Measurements from ENCODE around the gene SLC4A2.

SLC4A2 gene

GRCh38 chr7:151048911-151049463 is 10.4 kb upstream of the SLC4A2 start:
- peaks cover 0 to 29% of the 10 kb centered on the region in 2 donors for H3K36me3 ChIP-seq (ENCODE audit: control insufficient read depth in 1 of 2, insufficient read depth in 2 of 2, low read length in 2 of 2)
- H3K9me3 ChIP-seq (ENCODE audit: control insufficient read depth in 1 of 2, low read length in 2 of 2) = no peaks in the 10 kb centered on the region
- no peak overlapping the region for H3K27ac ChIP-seq (ENCODE audit: low read length)
- peaks cover 0 to 19% of the 10 kb centered on the region in 2 donors for H3K4me1 ChIP-seq (ENCODE audit: control insufficient read depth in 1 of 2, insufficient read depth in 2 of 2, low read length in 2 of 2)
- H3K4me3 ChIP-seq (ENCODE audit: low read depth in 1 of 2, low read length in 2 of 2) = no peak overlapping the region
- H3K27me3 ChIP-seq (ENCODE audit: low read depth, low read length) = peaks cover 6% of the 10 kb centered on the region

GRCh38 chr7:151051108-151051507 is 8.3 kb upstream of the SLC4A2 start:
- Histone ChIP-seq H3K9me3 (ENCODE audit: control insufficient read depth in 1 of 2, low read length in 2 of 2) (no peaks in the 10 kb centered on the region), H3K36me3 (ENCODE audit: control insufficient read depth in 1 of 2, insufficient read depth in 2 of 2, low read length in 2 of 2) (peaks cover 0 to 10% of the 10 kb centered on the region in 2 donors), H3K27me3 (ENCODE audit: low read depth, low read length) (peaks cover 6% of the 10 kb centered on the region), H3K4me1 (ENCODE audit: control insufficient read depth in 1 of 2, insufficient read depth in 2 of 2, low read length in 2 of 2) (peaks cover 0 to 19% of the 10 kb centered on the region in 2 donors), H3K27ac (ENCODE audit: low read length) (no peak overlapping the region), H3K4me3 (ENCODE audit: low read depth in 1 of 2, low read length in 2 of 2) (no peak overlapping the region)

GRCh38 chr7:151053096-151053495 is 6.3 kb upstream of the SLC4A2 start:
- H3K9me3 ChIP-seq (ENCODE audit: control insufficient read depth in 1 of 2, low read length in 2 of 2) = no peaks in the 10 kb centered on the region
- peaks cover 4 to 18% of the 10 kb centered on the region in 2 donors for H3K4me1 ChIP-seq (ENCODE audit: control insufficient read depth in 1 of 2, insufficient read depth in 2 of 2, low read length in 2 of 2)
- H3K4me3 ChIP-seq (ENCODE audit: low read depth in 1 of 2, low read length in 2 of 2) = no peak overlapping the region
- H3K27me3 ChIP-seq (ENCODE audit: low read depth, low read length) = peaks cover 6% of the 10 kb centered on the region
- no peak overlapping the region for H3K27ac ChIP-seq (ENCODE audit: low read length)
- H3K36me3 ChIP-seq (ENCODE audit: control insufficient read depth in 1 of 2, insufficient read depth in 2 of 2, low read length in 2 of 2) = peaks cover 0 to 6% of the 10 kb centered on the region in 2 donors

GRCh38 chr7:151053751-151054150 is 5.6 kb upstream of the SLC4A2 start:
- H3K9me3 ChIP-seq (ENCODE audit: control insufficient read depth in 1 of 2, low read length in 2 of 2) = no peaks in the 10 kb centered on the region
- H3K4me3 ChIP-seq (ENCODE audit: low read depth in 1 of 2, low read length in 2 of 2) = no peak overlapping the region
- H3K27me3 ChIP-seq (ENCODE audit: low read depth, low read length) = peaks cover 6% of the 10 kb centered on the region
- H3K36me3 ChIP-seq (ENCODE audit: control insufficient read depth in 1 of 2, insufficient read depth in 2 of 2, low read length in 2 of 2) = peaks cover 0 to 6% of the 10 kb centered on the region in 2 donors
- peaks cover 8 to 24% of the 10 kb centered on the region in 2 donors for H3K4me1 ChIP-seq (ENCODE audit: control insufficient read depth in 1 of 2, insufficient read depth in 2 of 2, low read length in 2 of 2)
- H3K27ac ChIP-seq (ENCODE audit: low read length) = no peak overlapping the region

- Histone ChIP-seq H3K36me3 (ENCODE audit: control insufficient read depth in 1 of 2, insufficient read depth in 2 of 2, low read length in 2 of 2) (peaks cover 0 to 6% of the 10 kb centered on the region in 2 donors), H3K27me3 (ENCODE audit: low read depth, low read length) (no peaks in the 10 kb centered on the region), H3K9me3 (ENCODE audit: control insufficient read depth in 1 of 2, low read length in 2 of 2) (no peaks in the 10 kb centered on the region), H3K27ac (ENCODE audit: low read length) (no peak overlapping the region), H3K4me3 (ENCODE audit: low read depth in 1 of 2, low read length in 2 of 2) (no peak overlapping the region), H3K4me1 (ENCODE audit: control insufficient read depth in 1 of 2, insufficient read depth in 2 of 2, low read length in 2 of 2) (peaks cover 17 to 33% of the 10 kb centered on the region in 2 donors)
Measured at GRCh38 chr7:151056283-151056665, 3.1 kb upstream of the SLC4A2 start.

GRCh38 chr7:151056666-151057505 is 2.5 kb upstream of the SLC4A2 start:
- Histone ChIP-seq H3K4me1 (ENCODE audit: control insufficient read depth in 1 of 2, insufficient read depth in 2 of 2, low read length in 2 of 2) (peaks cover 21 to 39% of the 10 kb centered on the region in 2 donors), H3K27me3 (ENCODE audit: low read depth, low read length) (no peaks in the 10 kb centered on the region), H3K4me3 (ENCODE audit: low read depth in 1 of 2, low read length in 2 of 2) (peak overlapping the region; percentile 92 to 93), H3K27ac (ENCODE audit: low read length) (no peak overlapping the region), H3K36me3 (ENCODE audit: control insufficient read depth in 1 of 2, insufficient read depth in 2 of 2, low read length in 2 of 2) (peaks cover 0 to 6% of the 10 kb centered on the region in 2 donors), H3K9me3 (ENCODE audit: control insufficient read depth in 1 of 2, low read length in 2 of 2) (no peaks in the 10 kb centered on the region)

- Histone ChIP-seq H3K27ac (ENCODE audit: low read length) (peak within 1 kb of the TSS; percentile 99), H3K27me3 (ENCODE audit: low read depth, low read length) (no peaks in the 10 kb centered on the region), H3K4me1 (ENCODE audit: control insufficient read depth in 1 of 2, insufficient read depth in 2 of 2, low read length in 2 of 2) (peaks cover 23 to 46% of the 10 kb centered on the region in 2 donors), H3K4me3 (ENCODE audit: low read depth in 1 of 2, low read length in 2 of 2) (peak within 1 kb of the TSS; percentile 92 to 93), H3K36me3 (ENCODE audit: control insufficient read depth in 1 of 2, insufficient read depth in 2 of 2, low read length in 2 of 2) (peaks cover 0 to 6% of the 10 kb centered on the region in 2 donors), H3K9me3 (ENCODE audit: control insufficient read depth in 1 of 2, low read length in 2 of 2) (no peaks in the 10 kb centered on the region)
Measured at GRCh38 chr7:151057506-151057988, 1.8 kb upstream of the SLC4A2 start, which contains the start of gene CDK5. TSS of gene CDK5 (minus strand) at chr7:151057897. CDS start at chr7:151057848, 49 bp downstream.

GRCh38 chr7:151057989-151058780 is 1.2 kb upstream of the SLC4A2 start:
- H3K4me1 ChIP-seq (ENCODE audit: control insufficient read depth in 1 of 2, insufficient read depth in 2 of 2, low read length in 2 of 2) = peaks cover 23 to 49% of the 10 kb centered on the region in 2 donors

GRCh38 chr7:151058781-151059366 is 515 bp upstream of the SLC4A2 start:
- Histone ChIP-seq H3K27ac (ENCODE audit: low read length) (peak overlapping the region; percentile 99), H3K9me3 (ENCODE audit: control insufficient read depth in 1 of 2, low read length in 2 of 2) (no peaks in the 10 kb centered on the region), H3K4me3 (ENCODE audit: low read depth in 1 of 2, low read length in 2 of 2) (peak overlapping the region; percentile 92 to 93), H3K27me3 (ENCODE audit: low read depth, low read length) (no peaks in the 10 kb centered on the region), H3K36me3 (ENCODE audit: control insufficient read depth in 1 of 2, insufficient read depth in 2 of 2, low read length in 2 of 2) (peaks cover 0 to 3% of the 10 kb centered on the region in 2 donors), H3K4me1 (ENCODE audit: control insufficient read depth in 1 of 2, insufficient read depth in 2 of 2, low read length in 2 of 2) (peaks cover 23 to 49% of the 10 kb centered on the region in 2 donors)

More at GRCh38 chr7:151057989-151058780, 1.2 kb upstream of the SLC4A2 start:
- no peaks in the 10 kb centered on the region for H3K27me3 ChIP-seq (ENCODE audit: low read depth, low read length)
- no peaks in the 10 kb centered on the region for H3K9me3 ChIP-seq (ENCODE audit: control insufficient read depth in 1 of 2, low read length in 2 of 2)
- H3K27ac ChIP-seq (ENCODE audit: low read length) = peak overlapping the region; percentile 99
- peak overlapping the region; percentile 92 to 93 for H3K4me3 ChIP-seq (ENCODE audit: low read depth in 1 of 2, low read length in 2 of 2)
- peaks cover 0 to 6% of the 10 kb centered on the region in 2 donors for H3K36me3 ChIP-seq (ENCODE audit: control insufficient read depth in 1 of 2, insufficient read depth in 2 of 2, low read length in 2 of 2)

GRCh38 chr7:151060113-151060415 is 675 bp downstream of the SLC4A2 start:
- Histone ChIP-seq H3K9me3 (ENCODE audit: control insufficient read depth in 1 of 2, low read length in 2 of 2) (no peaks in the 10 kb centered on the region), H3K27ac (ENCODE audit: low read length) (peak overlapping the region; percentile 51), H3K27me3 (ENCODE audit: low read depth, low read length) (no peaks in the 10 kb centered on the region), H3K4me3 (ENCODE audit: low read depth in 1 of 2, low read length in 2 of 2) (peak overlapping the region; percentile 92 to 93), H3K4me1 (ENCODE audit: control insufficient read depth in 1 of 2, insufficient read depth in 2 of 2, low read length in 2 of 2) (peaks cover 23 to 49% of the 10 kb centered on the region in 2 donors), H3K36me3 (ENCODE audit: control insufficient read depth in 1 of 2, insufficient read depth in 2 of 2, low read length in 2 of 2) (peaks cover 7 to 8% of the 10 kb centered on the region in 2 donors)

Data from muscle layer of duodenum (tissue), 2 donors.